ENCODE results near the gene BTN1A1. TPM values are rescaled to one million over a fixed set of nuclear protein-coding genes. Genes with fewer than 3 reads are reported as not detected.

Gene BTN1A1
- total and polyA plus RNA-seq, 10 of the 15 experiments (the other 5 are each of a cell fraction or from before 2014, with no cell fraction given): 0.05 to 2.2 (median 0.87) TPM

DNA sequence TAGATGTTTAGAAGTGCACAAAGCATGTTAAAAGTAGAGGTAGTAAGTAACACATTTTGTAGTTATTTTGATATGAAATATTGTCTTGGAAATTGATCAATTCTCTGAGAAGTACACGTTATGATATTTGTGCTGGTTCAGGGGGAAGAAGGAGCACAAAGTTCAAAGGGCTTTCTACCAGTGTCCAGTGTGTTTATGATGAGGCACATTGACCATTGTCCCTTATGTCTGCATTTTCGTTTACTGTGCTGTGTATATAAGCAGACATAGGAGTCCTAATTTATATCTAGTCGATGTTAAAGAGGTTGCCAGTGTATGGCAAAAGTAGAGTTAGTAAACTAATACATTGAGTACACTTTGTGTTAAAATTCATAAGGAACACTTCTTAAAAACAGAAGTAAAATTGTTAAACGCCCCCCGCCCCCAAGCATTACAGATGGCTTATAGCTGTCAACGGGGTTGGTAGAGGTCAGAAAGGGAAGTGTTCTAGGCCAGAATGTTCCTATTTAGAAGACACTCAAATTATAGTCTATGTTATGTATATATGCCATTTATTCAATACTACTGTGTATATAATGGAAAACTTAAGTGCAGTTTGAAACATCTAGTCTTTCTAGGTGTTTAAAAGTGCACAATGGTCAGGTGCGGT, 24.7 kb downstream of the BTN1A1 start:
- FAIRE-seq (no peak), DNase-seq (ENCODE audit: low read depth, low spot score) (no peak), ATAC-seq (no peak)
- Histone ChIP-seq H2AFZ (ENCODE audit: control insufficient read depth, low read depth, low read length) (no peak overlapping the region), H3K4me3 (no peak overlapping the region), H3K27ac (ENCODE audit: control insufficient read depth, insufficient read depth) (no peak overlapping the region), H3K9ac (ENCODE audit: control insufficient read depth, insufficient read depth, low read length) (no peak overlapping the region), H3K36me3 (ENCODE audit: control insufficient read depth in 2 of 2, insufficient read depth in 2 of 2, low read length in 1 of 2) (no peaks in the 10 kb centered on the region), H4K20me1 (ENCODE audit: control insufficient read depth, insufficient read depth) (no peaks in the 10 kb centered on the region), H3K4me1 (ENCODE audit: control insufficient read depth, insufficient read depth, low read length) (peaks cover 6% of the 10 kb centered on the region), H3K79me2 (ENCODE audit: control insufficient read depth, insufficient read depth, low read length) (peaks cover 5% of the 10 kb centered on the region), H3K4me2 (ENCODE audit: control insufficient read depth, insufficient read depth) (no peak overlapping the region), H3K9me3 (replicated peaks; ENCODE audit: control insufficient read depth, insufficient read depth, low read length) (no peaks in the 10 kb centered on the region), H3K27me3 (replicated peaks in 1 of 2; ENCODE audit: control insufficient read depth in 2 of 2, insufficient read depth in 2 of 2, low read length in 1 of 2) (no peaks in the 10 kb centered on the region)
- 83% methylated on average over 7 of the region's 7 CpGs for WGBS (ENCODE audit: insufficient coverage, insufficient replicate concordance, low lambda C conversion rate, missing lambda C conversion rate)
- intact Hi-C loops (cut with micrococcal nuclease; ENCODE audit: unreplicated experiment) (no loop called here), in situ Hi-C loops (cut with MboI) (no loop called here)
- ChIA-PET SMC1A (ENCODE audit: uncharacterized antibody, unreplicated experiment) (interaction anchor here (1.1 to 1.7 kb wide), 6 partner anchors 8 to 184 kb away, joined by 3 to 11 read pairs (median 3); no protein-coding TSS in a partner anchor), POLR2A (interaction anchor here (0.6 to 0.7 kb wide), 2 partner anchors 35 to 73 kb away, joined by 3 to 4 read pairs; no protein-coding TSS in a partner anchor), RAD21 (ENCODE audit: unreplicated experiment) (no interaction called here), CTCF (interaction anchor here (0.9 to 1.1 kb wide), 2 partner anchors 8 to 11 kb away, joined by 3 read pairs; no protein-coding TSS in a partner anchor)
- no TSS peak for BruUV-seq (replicated peaks)
- no peak for TF ChIP-seq PRDM15 (CRISPR knock-in tag; IDR thresholded peaks at IDR 0.05)
- TF ChIP-seq ZNF217 (IDR thresholded peaks at IDR 0.05): no peak
- no peak for TF ChIP-seq SUPT20H (IDR thresholded peaks at IDR 0.05; ENCODE audit: borderline replicate concordance, control insufficient read depth, low read depth, low read length)
- TF ChIP-seq NR2C2 (IDR thresholded peaks at IDR 0.05; ENCODE audit: borderline replicate concordance, control insufficient read depth, insufficient read length, low read depth): no peak
- no peak for TF ChIP-seq RB1 (IDR thresholded peaks at IDR 0.05; ENCODE audit: borderline replicate concordance)
- no peak for TF ChIP-seq CUX1 (IDR thresholded peaks at IDR 0.05; ENCODE audit: insufficient replicate concordance, low read depth, low read length)
- TF ChIP-seq, protein P1, sequence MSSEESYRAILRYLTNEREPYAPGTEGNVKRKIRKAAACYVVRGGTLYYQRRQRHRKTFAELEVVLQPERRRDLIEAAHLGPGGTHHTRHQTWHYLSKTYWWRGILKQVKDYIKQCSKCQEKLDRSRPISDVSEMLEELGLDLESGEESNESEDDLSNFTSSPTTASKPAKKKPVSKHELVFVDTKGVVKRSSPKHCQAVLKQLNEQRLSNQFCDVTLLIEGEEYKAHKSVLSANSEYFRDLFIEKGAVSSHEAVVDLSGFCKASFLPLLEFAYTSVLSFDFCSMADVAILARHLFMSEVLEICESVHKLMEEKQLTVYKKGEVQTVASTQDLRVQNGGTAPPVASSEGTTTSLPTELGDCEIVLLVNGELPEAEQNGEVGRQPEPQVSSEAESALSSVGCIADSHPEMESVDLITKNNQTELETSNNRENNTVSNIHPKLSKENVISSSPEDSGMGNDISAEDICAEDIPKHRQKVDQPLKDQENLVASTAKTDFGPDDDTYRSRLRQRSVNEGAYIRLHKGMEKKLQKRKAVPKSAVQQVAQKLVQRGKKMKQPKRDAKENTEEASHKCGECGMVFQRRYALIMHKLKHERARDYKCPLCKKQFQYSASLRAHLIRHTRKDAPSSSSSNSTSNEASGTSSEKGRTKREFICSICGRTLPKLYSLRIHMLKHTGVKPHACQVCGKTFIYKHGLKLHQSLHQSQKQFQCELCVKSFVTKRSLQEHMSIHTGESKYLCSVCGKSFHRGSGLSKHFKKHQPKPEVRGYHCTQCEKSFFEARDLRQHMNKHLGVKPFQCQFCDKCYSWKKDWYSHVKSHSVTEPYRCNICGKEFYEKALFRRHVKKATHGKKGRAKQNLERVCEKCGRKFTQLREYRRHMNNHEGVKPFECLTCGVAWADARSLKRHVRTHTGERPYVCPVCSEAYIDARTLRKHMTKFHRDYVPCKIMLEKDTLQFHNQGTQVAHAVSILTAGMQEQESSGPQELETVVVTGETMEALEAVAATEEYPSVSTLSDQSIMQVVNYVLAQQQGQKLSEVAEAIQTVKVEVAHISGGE (CRISPR knock-in tag; IDR thresholded peaks at IDR 0.05): no peak

Measured in GM12878 (cell line).